ENCODE measurements around the gene NABP1.
"Not testable (repeated sequence)": the region's sequence is repeated elsewhere in the genome, so short reads cannot be mapped to it uniquely, and the experiment has no call there.

The NABP1 gene, protein sequence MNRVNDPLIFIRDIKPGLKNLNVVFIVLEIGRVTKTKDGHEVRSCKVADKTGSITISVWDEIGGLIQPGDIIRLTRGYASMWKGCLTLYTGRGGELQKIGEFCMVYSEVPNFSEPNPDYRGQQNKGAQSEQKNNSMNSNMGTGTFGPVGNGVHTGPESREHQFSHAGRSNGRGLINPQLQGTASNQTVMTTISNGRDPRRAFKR

DNA sequence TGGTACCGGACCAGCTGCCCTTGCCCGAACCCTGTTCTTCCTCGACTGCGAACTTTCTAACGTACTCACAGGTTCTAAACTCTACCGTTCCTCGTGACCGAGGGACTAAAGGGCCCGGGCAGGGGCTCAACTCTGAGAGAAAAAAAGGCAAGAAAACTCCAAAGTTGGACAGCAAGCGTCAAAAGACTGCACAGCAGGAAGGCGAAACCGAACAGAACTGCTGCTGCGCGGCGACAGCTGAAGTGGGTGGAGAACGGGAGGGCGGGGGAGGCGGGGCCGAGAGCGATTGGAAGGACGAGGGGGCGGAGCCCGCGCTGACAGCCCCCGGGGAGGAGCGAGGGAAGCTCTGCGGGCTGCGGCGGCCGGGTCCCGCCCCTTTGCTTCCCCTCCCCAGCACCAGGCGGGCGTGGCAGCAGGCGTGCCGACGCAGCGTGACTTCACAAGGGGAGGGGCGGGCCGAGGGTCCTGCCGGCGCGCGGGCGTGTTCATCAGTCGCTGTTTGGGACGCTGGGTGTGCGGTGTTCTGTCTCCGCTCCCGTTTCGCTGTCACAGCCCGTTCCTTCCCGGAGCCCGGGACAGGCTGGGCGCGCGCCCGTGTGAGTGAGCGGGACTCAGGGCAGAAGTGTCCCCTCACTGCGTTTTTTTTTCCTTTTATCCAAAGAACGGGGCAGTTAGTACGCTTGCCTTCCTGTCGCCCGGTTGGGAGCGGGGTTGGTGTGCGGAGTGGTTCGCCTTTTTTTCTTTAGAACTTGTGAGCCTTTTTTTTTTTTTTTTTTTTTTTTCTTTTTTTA is at the start of gene NABP1:
Gene NABP1, plus strand, starts transcription at position 491 of the 791 bp plus-strand sequence. CDS start 479 bp downstream, outside the sequence.
- peak; percentile 97 to 99 for DNase-seq (ENCODE audit: low read depth in 2 of 2, low spot score in 1 of 2)

DNA sequence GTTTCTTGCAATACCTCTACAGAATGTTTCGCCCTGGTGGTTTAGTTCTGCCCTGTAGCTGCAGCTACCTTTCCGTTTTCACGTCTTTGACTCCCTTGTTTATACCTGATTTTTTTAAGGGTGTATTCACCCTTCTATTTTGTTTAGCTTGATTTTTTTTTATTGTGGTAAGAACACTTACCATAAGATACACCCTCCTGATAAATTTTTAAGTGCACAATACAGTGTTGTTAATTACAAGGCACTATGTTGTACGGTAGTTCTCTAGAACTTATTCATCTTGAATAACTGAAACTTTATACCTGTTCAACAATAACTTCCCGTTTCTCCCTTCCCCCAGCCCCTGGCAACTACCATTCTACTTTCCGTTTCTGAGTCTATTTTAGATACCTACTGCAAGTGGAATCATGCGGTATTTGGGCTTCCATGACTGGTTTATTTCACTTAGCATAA is 48.9 kb upstream of the NABP1 start:
- no peak for DNase-seq (ENCODE audit: low read depth in 2 of 2, low spot score in 1 of 2)

DNA sequence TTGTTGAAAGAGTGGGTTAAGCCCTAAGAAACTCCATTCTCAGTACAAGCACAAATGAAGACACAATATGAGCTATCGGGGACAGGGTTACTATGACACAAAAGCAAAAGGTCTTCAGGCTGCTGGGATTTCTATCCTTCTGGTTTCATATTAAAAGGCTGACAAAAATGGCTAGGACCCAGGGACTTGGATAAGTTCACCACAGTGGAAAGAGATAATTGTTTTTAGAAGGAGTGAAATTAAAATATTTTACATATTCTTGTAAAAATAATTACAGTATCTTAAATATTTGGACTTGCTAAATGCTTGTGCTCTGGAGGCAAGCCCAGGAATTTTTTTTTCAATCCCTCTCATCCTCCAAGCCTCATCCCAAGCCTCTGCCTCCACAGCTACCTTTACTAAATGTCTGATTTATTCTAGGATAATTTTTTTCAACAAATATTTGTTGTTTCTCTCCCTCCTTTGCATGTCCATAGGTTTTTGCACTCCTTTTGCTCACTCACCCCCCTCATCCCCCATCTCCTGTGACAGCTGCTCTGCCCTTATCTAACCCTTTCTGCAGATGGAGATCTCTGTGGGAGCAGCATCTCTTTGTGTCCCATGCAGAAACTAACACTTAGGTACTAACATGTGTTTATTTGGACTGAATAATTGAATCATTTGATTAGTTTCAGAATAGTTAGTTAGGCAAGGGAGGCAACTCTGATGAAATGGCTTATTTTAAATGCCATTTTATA is 47.8 kb upstream of the NABP1 start:
- DNase-seq (ENCODE audit: low read depth in 2 of 2, low spot score in 1 of 2) = no peak

DNA sequence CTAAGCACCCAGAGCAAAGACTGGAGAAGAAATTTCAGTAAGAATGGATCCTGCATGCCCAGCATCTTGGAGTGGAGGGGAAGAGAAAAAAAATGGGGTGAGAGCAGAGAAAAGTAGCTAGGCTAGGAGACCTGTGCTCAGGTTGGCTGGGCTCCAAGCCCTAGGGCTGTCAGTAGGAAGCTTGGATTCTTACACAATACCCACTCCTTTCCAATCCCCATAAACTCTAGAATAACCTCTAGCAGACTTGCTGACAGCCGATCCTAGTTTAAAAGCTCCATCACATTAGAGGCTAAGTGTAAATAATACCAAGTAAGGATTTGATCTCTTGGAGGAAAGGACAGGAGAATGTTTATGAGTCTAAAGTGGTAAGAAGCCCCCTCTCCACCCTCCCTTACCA is 46.2 kb upstream of the NABP1 start:
- no peak for DNase-seq (ENCODE audit: low read depth in 2 of 2, low spot score in 1 of 2)

DNA sequence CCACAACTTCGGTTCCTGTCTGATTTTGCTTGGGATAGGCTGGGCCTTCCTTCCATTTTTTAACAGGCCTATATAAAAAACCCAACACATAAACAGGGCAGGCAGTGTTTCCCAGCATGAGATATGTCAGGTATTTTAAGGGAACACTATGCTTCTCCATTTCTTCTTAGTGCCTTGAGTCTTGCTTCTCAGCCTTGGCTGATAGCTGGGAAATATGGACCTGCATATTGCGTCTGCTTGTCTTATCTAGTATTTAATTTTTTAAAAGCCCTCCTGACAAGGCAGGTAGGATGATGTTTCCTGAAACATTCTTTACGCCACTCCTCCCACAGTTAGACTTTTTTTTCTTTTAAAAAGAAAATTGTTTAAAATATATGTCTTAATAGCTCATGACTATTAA is 45.5 kb upstream of the NABP1 start:
- DNase-seq (ENCODE audit: low read depth in 2 of 2, low spot score in 1 of 2) = no peak

DNA sequence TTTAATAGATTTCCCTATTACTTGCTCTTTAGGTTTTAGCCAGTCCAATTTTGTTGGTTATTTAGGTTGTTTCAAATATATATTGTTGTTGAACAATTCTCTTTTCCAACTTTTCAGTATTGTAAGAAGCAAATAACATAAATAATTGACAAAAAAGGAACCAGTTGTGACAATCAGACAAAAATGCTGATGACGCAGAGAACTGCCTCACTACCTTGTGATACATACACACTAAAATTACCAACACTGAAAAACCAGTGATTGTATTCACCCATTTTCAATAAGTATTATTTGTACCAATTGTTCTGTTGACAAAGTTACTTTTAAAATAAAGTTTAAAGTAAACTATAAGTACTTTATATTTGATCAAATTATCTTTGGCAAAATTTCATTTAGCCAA is 43.1 kb upstream of the NABP1 start:
- DNase-seq (ENCODE audit: low read depth in 2 of 2, low spot score in 1 of 2) = no peak

DNA sequence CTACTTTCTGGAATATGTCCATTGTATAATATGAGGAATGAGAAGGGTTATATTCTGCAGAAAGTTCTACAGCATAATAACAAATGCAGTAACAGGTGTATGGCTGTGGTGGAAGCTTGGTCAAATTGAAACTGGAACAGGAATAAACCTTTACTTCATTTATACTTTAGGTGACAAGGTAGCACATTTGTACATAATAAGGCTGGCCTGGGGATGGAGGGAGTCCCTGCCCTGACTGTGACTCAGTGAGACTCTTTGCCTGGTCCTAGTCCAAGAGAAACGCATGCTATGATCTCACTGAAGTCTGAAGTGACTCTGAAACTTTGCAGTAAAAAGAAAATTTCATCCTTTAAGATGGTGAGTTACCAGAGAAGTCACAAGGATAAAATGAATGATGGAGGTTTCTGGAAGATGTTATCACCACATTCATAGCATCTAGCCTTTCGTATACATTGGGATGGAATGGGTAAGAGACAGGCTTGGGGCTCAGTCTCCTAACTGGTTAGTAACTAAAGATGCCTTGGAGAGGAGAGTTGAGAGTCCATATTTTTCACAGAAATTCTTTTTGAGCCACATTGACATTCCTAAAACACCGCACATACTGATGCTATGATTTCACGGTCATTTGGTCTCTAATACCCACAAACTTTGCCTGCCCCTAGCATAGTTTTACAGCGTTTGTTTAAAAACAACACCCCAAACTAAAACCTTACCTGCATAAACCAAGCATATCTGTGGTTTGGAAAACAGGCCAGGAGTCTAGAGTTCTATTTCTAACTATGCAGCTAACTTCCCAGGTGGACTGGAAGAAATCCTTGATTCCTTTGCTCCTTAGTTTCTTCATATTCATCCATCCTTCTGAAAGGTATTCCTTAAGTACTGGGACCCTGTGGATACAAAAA is 42.4 kb upstream of the NABP1 start:
- no peak for DNase-seq (ENCODE audit: low read depth in 2 of 2, low spot score in 1 of 2)

DNA sequence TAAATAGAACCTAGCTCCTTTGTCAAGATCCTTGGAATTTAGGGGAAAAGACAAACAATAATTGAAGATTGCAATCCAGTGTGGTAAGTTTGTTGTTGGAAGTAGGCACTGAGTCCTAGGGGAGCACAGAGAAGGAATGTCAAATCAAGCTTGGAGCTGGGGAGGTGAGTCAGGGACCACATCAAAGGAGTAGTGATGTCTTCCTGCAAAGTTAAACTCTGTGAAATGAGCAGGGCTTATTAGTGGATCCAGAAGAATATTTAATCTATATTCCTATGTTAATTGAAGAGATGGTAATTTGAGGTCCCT is 41.7 kb upstream of the NABP1 start:
- no peak for DNase-seq (ENCODE audit: low read depth in 2 of 2, low spot score in 1 of 2)

DNA sequence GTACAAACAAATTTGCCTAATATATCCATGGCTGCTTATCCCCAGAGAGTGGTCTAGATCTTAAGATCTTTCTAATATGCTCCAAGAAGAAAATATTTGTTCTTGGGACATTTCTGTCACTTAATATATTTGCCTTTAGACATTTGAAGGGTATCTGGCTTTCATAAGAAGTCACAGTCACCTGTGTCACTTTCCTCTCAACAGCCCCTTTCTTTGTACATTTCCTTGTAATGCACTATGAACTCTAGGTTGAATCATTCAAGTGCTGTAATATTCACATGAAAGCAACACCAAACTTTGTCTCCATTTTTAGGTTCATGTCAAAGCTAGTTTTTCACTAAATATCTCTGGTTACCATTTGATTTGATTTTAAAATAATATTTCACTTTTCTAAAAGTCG is 41.4 kb upstream of the NABP1 start:
- no peak for DNase-seq (ENCODE audit: low read depth in 2 of 2, low spot score in 1 of 2)

DNA sequence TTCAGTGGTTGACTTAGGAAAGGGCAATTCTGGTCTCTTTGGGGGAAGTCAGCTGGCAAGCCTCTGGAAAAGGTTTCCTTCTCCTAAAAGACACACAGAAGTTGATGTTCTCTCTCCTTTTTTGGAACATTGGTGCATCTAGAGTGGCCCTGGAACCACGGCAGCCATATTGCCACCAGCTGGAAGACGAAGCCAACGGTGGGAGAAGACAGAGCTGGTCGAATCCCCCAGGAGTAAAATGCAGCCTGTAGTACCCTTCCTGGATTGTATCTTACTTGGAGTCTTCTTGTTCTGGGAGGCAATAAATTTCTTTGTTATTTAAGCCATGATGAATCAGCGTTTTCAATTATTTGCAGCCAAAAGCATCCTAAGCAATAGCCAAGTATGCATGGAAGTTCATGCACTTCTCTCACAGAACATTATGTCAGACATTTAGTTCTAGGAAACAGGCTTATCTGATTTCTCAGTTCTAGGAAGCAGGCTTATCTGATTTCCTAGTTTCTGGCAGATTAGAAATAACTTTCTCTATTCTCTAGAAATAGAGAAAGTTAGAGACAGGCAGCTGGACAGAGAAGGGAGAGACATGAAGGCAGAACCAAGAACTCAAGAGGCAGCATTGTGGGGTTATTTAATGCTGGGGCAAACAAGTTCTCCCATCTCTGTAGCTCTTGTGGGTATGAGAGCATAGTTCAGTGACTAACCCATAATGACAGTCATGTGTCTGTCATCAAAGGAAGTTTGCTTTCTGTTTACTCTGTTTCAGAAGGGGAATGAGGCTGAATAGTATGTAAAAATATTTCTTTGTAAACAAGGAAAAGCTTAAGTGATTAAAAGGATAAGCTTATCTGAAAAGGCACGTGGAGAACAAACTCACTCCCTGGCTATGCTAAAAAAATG is 40.5 kb upstream of the NABP1 start:
- DNase-seq (ENCODE audit: low read depth in 2 of 2, low spot score in 1 of 2) = no peak

DNA sequence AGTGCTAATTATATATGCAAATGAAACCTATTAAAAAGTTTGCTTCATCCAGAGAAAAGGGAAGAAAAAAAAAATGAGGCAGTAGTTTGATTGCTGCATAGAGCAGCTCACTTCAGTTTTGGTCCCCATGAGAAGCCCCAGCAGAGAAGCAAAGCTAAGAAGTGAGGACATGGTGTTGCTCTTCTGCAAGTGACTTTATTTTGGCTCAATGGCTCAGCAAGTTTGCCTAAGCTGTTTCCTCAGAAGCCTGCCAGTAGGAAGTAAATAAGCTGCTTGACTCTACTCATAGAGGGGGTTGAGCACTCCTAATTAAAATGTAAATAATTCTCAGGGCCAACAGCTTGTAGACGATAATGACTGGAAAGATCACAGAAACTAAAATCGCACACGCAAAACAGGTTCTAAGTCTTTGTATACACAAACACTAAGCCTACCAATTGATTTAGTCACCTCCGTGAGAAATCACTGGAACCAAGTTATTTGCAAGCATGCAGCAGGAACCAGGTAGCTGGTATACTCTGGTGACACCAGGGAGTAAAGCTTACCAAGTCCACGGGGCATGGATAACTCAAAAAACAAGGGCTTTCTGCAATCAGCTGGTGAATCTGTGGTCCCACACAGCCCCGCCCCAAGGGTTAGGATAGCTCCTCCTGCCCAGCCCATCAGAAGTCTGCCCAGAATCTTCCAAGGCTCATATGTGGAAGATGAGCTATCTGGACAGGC is 39.7 kb upstream of the NABP1 start:
- DNase-seq (ENCODE audit: low read depth in 2 of 2, low spot score in 1 of 2) = no peak

DNA sequence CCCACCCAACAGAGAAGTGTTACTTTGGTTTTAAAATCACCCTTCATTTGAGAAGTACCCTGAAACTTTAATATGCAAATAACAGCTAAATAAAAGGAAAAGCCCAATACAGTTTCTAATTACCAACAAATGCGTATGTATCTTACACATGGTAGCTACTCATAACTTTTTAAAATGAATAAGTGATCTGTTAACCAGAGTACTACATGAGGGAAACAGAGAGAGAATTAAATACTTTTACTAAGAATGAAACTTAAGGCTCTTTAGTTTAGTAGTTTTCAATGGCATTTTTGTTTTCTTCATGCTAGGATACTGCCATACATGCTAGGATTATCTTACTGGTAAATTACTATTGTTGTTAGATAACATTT is 39.1 kb upstream of the NABP1 start:
- DNase-seq (ENCODE audit: low read depth in 2 of 2, low spot score in 1 of 2) = no peak

DNA sequence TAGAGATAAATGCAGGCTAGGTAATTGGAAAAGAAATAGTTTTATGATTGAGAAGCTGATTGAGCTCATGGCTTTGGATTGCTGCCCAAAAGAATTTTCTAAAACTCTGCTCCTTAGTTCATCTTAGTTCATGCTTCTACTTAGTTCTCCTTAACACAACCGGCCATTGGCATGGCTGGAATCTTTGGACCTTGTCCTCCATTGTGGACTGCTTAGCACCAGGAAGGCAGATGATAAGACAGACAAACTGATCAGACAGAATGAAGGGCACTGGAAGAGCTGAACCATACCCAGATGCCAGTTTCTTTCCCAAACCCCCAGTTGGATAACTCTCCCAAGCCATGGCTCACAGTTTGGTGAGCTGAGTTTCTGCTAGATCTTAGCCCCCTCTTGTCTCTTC is 36.3 kb upstream of the NABP1 start:
- DNase-seq (ENCODE audit: low read depth in 2 of 2, low spot score in 1 of 2) = no peak

DNA sequence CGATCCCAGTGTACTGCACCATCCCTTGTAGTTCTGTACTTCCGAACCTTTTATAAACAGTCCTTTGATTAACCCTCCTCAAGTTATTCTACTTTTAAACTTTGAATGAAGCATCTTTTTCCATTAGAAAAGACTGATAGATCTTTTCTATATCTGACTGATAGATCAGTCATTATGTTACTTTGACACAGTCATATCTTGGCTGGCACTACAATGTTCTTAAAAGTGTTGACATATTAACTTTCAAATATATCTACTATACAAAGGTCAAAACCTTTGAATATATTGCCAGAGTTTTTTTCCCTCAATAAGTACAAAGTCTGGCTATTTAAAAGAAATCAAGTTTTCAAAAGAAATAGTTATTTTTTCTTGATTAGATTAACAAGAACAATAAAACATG is 35.4 kb upstream of the NABP1 start:
- DNase-seq (ENCODE audit: low read depth in 2 of 2, low spot score in 1 of 2) = no peak

DNA sequence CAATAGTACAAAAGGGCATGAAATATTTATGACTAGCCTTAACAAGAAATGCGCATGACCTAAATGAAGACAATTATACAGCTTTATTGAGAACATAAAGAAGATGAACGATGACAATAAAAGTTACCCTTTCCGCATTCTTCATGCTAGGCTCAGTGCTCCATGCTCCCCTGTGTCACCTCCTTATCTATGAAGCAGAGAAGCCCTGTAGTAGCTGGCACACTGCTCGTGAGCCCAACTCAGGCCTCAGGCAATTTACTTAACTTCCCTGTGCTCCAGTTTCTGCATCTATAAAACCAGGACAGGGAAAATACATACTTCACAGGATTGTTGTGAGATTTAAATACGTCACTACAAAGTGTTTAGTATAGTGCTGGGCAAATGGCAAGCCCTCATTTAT is 34.5 kb upstream of the NABP1 start:
- no peak for DNase-seq (ENCODE audit: low read depth in 2 of 2, low spot score in 1 of 2)

DNA sequence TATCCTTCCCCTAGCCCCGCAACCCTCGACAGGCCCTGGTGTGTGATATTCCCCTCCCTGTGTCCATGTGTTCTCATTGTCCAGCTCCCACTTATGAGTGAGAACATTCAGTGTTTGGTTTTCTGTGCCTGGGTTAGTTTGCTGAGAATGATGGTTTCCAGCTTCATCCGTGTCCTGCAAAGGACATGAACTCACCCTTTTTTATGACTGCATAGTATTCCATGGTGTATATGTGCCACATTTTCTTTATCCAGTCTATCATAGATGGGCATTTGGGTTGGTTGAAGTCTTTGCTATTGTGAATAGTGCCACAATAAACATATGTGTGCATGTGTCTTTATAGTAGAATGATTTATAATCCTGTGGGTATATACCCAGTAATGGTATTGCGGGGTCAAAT is 33.3 kb upstream of the NABP1 start:
- DNase-seq (ENCODE audit: low read depth in 2 of 2, low spot score in 1 of 2) = not testable (repeated sequence)

DNA sequence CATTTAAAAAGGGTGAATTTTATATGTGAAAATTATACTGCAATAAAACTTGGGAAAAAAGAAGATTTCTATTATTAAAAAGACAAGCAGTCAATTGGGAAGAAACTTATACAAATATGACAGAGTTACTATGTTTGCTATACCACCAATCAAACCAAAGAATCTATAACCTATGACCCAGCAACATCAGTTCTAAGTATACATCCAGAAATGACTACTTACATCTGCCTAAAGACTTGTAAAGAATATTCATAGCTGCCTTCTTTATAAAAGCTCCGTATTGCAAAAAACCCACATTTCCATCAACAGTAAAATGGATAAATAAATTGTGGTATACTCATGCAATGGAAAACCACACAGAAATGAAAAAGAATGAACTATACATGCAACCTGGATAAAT is 32.9 kb upstream of the NABP1 start:
- DNase-seq (ENCODE audit: low read depth in 2 of 2, low spot score in 1 of 2) = no peak

DNA sequence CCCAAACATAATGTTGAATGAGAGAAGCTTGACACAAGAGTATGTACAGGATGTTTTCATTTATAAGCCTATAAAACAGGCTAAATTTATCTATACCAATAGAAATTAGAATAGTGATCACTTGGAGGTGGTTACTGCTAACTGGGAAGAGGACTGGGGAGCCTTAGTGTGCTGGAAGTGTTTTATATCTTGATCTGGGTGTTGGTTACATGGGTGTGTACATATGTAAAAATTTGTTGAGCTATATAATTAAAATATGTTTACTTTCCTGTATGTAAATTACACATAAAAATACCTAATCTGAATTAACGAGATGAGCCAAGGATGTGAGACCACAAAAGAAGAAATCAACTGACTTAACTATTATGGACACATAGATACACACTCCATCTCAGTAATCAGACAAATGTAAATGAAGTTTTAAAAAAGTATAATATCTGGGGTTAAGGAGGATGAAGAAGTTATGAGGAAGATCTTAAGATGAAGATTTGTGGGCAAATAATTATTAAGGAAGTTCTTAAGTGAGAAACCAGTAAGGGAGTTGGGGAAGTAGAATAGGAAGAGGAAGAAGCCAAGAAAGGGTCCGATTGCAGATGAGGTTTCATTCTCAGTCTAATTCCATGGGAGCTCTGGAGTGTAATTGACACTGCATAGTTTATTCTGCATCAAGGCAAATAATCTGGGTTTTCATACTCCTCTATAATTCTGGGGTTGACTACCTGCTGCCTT is 32.3 kb upstream of the NABP1 start:
- DNase-seq (ENCODE audit: low read depth in 2 of 2, low spot score in 1 of 2) = no peak
